ENCODE data around the gene ANAPC15. TPM values are rescaled to one million over a fixed set of nuclear protein-coding genes. Genes with fewer than 3 reads are reported as not detected.
"Not testable (repeated sequence)": the region's sequence is repeated elsewhere in the genome, so short reads cannot be mapped to it uniquely, and the experiment has no call there.

The ANAPC15 gene
- total RNA-seq, 1 experiment from 2014 or later = 63.6 TPM

DNA sequence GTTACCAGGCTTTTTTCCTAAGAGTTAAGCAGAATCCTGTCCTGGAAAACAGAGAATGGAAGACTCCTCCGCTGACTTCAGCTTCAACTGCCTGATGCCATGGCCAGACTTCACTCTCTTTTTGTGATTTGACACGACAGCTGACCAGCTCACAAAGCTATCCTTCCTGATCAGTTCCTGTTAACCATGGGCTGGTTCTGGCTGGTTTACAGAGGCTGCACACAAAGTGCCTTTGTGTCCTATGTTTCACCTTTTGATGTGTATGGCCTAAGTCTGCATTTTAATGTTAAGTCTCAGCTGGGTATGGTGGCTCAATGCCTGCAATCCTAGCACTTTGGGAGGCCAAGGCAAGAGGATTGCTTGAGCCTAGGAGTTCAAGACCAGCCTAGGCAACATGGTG lies 34.1 kb upstream of the ANAPC15 start:
- H3K9me3 Mint-ChIP-seq (ENCODE audit: unreplicated experiment) = no peaks in the 10 kb centered on the region
- H3K36me3 Mint-ChIP-seq (ENCODE audit: insufficient read depth, unreplicated experiment) = no peaks in the 10 kb centered on the region
- no peak for DNase-seq (ENCODE audit: unreplicated experiment)
- H3K4me1 Mint-ChIP-seq (ENCODE audit: insufficient read depth, unreplicated experiment) = peaks cover 12% of the 10 kb centered on the region
- H3K27me3 Mint-ChIP-seq (ENCODE audit: insufficient read depth, unreplicated experiment) = no peaks in the 10 kb centered on the region
- no TSS peak for BruUV-seq (replicated peaks)
- ChIA-PET CTCF (interaction anchor here (1.2 to 5.5 kb wide), 5 partner anchors 10 to 56 kb away, joined by 3 to 111 read pairs (median 7); partner anchors contain the start of gene ANAPC15), POLR2A (interaction anchor here (0.8 to 6.7 kb wide), 5 partner anchors 10 to 106 kb away, joined by 3 to 54 read pairs (median 6); partner anchors contain the start of gene ANAPC15)
- intact Hi-C loops (cut with micrococcal nuclease) = no loop called here
- no peak overlapping the region for H3K27ac Mint-ChIP-seq (ENCODE audit: low read depth, unreplicated experiment)
- no peak overlapping the region for H3K4me3 Mint-ChIP-seq (ENCODE audit: unreplicated experiment)
- TF ChIP-seq, protein P1, sequence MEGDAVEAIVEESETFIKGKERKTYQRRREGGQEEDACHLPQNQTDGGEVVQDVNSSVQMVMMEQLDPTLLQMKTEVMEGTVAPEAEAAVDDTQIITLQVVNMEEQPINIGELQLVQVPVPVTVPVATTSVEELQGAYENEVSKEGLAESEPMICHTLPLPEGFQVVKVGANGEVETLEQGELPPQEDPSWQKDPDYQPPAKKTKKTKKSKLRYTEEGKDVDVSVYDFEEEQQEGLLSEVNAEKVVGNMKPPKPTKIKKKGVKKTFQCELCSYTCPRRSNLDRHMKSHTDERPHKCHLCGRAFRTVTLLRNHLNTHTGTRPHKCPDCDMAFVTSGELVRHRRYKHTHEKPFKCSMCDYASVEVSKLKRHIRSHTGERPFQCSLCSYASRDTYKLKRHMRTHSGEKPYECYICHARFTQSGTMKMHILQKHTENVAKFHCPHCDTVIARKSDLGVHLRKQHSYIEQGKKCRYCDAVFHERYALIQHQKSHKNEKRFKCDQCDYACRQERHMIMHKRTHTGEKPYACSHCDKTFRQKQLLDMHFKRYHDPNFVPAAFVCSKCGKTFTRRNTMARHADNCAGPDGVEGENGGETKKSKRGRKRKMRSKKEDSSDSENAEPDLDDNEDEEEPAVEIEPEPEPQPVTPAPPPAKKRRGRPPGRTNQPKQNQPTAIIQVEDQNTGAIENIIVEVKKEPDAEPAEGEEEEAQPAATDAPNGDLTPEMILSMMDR (IDR thresholded peaks at IDR 0.05; ENCODE audit: unreplicated experiment) = no peak

DNA sequence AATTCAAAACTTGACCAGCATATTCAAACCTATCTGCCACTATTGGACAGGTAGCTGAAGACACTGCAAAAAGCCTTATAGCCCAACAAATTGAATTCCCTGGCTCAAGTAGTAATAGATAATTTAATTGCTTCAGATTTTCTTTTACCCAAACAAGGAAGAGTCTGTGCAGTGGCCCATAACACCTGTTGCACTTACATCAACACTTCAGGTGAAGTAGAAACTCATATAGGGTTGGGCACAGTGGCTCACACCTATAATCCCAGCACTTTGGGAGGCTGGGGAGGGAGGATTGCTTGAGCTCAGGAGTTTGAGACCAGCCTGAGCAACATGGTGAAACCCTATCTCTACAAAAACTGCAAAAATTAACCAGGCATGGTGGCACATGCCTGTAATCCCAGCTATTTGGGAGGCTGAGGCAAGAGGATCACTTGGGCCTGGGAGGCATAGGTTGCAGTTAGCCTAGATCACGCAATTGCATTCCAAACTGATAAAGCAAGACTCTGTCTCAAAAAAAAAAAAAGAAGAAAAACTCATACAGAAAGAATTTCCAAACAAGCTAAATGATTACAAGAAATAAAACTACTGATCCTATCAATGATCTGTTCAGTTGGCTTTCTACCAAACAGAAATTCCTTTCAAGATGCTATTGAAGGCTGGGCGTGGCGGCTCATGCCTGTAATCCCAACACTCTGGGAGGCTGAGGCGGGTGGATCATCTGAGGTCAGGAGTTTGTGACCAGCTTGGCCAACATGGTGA lies 32.5 kb upstream of the ANAPC15 start:
- BruUV-seq (replicated peaks) = no TSS peak
- Mint-ChIP-seq H3K36me3 (ENCODE audit: insufficient read depth, unreplicated experiment) (no peaks in the 10 kb centered on the region), H3K4me1 (ENCODE audit: insufficient read depth, unreplicated experiment) (peaks cover 26% of the 10 kb centered on the region), H3K9me3 (ENCODE audit: unreplicated experiment) (no peaks in the 10 kb centered on the region), H3K27ac (ENCODE audit: low read depth, unreplicated experiment) (peak overlapping the region; percentile 9), H3K27me3 (ENCODE audit: insufficient read depth, unreplicated experiment) (no peaks in the 10 kb centered on the region), H3K4me3 (ENCODE audit: unreplicated experiment) (no peak overlapping the region)
- ChIA-PET CTCF (interaction anchor here (0.6 to 5.5 kb wide), 33 partner anchors 11 to 155 kb away, joined by 3 to 111 read pairs (median 7); partner anchors contain the start of gene ANAPC15), POLR2A (interaction anchor here (0.6 to 6.7 kb wide), 28 partner anchors 9 to 148 kb away, joined by 3 to 100 read pairs (median 6); partner anchors contain the start of genes ANAPC15, LAMTOR1 and NUMA1)
- TF ChIP-seq, protein P1 (IDR thresholded peaks at IDR 0.05; ENCODE audit: unreplicated experiment) = no peak
- intact Hi-C loops (cut with micrococcal nuclease) = loop anchor here (1.0 to 2.0 kb wide), 3 partner anchors 36 to 120 kb away; partner anchors contain the start of gene LAMTOR1
- peak; percentile 43 for DNase-seq (ENCODE audit: unreplicated experiment)

DNA sequence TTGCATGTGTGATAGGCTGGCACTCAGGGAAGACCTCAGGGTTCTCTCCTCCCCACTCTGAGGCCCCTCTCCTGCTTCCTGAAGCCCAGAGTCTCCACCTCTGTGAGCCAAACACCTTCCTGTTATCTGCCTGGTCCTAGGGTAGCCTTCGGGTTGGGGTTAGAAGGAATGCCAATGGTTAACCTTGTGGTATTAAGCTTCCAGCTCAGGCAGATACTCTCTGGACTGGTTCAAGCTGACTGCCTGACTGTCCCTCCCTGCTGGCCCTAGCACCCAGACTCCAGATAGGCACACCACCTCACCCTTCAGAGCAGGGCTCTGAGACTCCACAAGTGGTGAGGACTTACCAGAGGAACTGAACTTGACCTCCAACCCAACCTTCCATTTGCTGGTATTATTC lies 30.0 kb upstream of the ANAPC15 start:
- Mint-ChIP-seq H3K4me3 (ENCODE audit: unreplicated experiment) (peak overlapping the region; percentile 29), H3K4me1 (ENCODE audit: insufficient read depth, unreplicated experiment) (peaks cover 30% of the 10 kb centered on the region)
- BruUV-seq (replicated peaks); H3K9me3 Mint-ChIP-seq (ENCODE audit: unreplicated experiment); intact Hi-C loops (cut with micrococcal nuclease); H3K27me3 Mint-ChIP-seq (ENCODE audit: insufficient read depth, unreplicated experiment); H3K27ac Mint-ChIP-seq (ENCODE audit: low read depth, unreplicated experiment); H3K36me3 Mint-ChIP-seq (ENCODE audit: insufficient read depth, unreplicated experiment); DNase-seq (ENCODE audit: unreplicated experiment): not testable (repeated sequence)
- POLR2A ChIA-PET = interaction anchor here (0.6 to 6.7 kb wide), 7 partner anchors 17 to 102 kb away, joined by 3 to 100 read pairs (median 39); partner anchors contain the start of genes ANAPC15 and LAMTOR1
- CTCF ChIA-PET = interaction anchor here (1.1 to 5.5 kb wide), 6 partner anchors 13 to 165 kb away, joined by 4 to 111 read pairs (median 24); partner anchors contain the start of gene ANAPC15

DNA sequence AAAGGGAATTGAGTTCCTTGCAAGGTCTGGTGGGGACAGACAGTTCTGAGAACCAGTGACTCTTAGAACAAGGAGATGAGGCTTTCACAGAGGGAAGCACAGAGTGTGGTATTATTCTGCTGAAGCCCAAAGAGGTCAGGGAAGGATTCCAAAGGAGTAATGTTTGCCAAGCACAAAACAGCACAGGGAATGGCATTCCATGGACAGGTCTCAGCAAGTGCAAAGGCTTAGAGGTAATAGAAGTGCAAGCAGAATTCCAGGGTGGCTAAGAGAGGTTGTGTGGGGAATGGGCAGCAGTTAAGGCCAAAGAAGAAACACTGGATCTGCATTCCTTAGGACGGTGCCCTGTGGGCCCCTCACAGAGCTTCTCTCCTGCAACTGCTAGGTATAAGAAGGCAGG lies 29.6 kb upstream of the ANAPC15 start:
- H3K27ac Mint-ChIP-seq (ENCODE audit: low read depth, unreplicated experiment) = peak overlapping the region; percentile 37
- BruUV-seq (replicated peaks); H3K36me3 Mint-ChIP-seq (ENCODE audit: insufficient read depth, unreplicated experiment); H3K27me3 Mint-ChIP-seq (ENCODE audit: insufficient read depth, unreplicated experiment); intact Hi-C loops (cut with micrococcal nuclease); H3K9me3 Mint-ChIP-seq (ENCODE audit: unreplicated experiment): not testable (repeated sequence)
- peaks cover 30% of the 10 kb centered on the region for H3K4me1 Mint-ChIP-seq (ENCODE audit: insufficient read depth, unreplicated experiment)
- peak overlapping the region; percentile 29 for H3K4me3 Mint-ChIP-seq (ENCODE audit: unreplicated experiment)
- ChIA-PET POLR2A (interaction anchor here (0.6 to 6.7 kb wide), 8 partner anchors 17 to 102 kb away, joined by 3 to 100 read pairs (median 30); partner anchors contain the start of genes ANAPC15 and LAMTOR1), CTCF (interaction anchor here (1.1 to 5.5 kb wide), 5 partner anchors 14 to 117 kb away, joined by 4 to 111 read pairs (median 7); partner anchors contain the start of gene ANAPC15)
- DNase-seq (ENCODE audit: unreplicated experiment) = peak; percentile 65
